ENCODE results near the gene MANF. TPM values are rescaled to one million over a fixed set of nuclear protein-coding genes. Genes with fewer than 3 reads are reported as not detected.

The MANF gene
- total RNA-seq, 3 donors from 2014 or later (not counting 1 experiment from before 2014, with no cell fraction given) = 51.7 to 58.6 (median 58.3) TPM

DNA sequence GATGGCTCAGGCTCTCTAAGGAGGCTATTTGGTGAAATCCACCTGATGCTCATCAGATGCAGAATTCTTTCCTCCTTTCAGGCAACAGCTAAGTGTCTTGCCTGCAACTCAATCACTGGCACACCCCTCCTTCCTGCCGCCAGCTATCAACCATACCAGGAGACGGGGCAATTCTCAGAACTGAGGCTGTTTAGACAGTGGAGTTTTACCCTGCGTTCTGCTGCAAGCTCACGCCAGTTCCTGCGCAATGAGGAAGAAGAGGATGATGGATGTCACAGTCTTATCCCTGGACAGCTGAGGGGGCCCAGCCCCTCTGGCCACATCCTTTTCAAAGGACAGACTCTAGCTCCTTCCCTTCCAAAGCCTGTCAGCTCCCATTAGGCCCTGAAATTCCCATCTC is 7.0 kb upstream of the MANF start:
- WGBS (ENCODE audit: insufficient coverage) = 63% methylated on average over 5 of the region's 5 CpGs
- no peaks in the 10 kb centered on the region for H3K36me3 ChIP-seq (ENCODE audit: control insufficient read depth, insufficient read depth, low read length)
- H3K27me3 ChIP-seq (ENCODE audit: control insufficient read depth, insufficient read depth, low read length) = no peaks in the 10 kb centered on the region
- H3K4me3 Mint-ChIP-seq = no peak overlapping the region
- no peak overlapping the region for H3K27ac Mint-ChIP-seq
- H3K9me3 Mint-ChIP-seq = no peaks in the 10 kb centered on the region
- H3K27ac ChIP-seq (ENCODE audit: low read length) = no peak overlapping the region
- H3K4me1 Mint-ChIP-seq = no peaks in the 10 kb centered on the region
- DNase-seq = no peak
- intact Hi-C loops (cut with micrococcal nuclease) = no loop called here
- peaks cover 0 to 2% of the 10 kb centered on the region in 2 donors for H3K27me3 Mint-ChIP-seq (ENCODE audit: low read depth in 2 of 2)
- no peak overlapping the region for H3K4me3 ChIP-seq (ENCODE audit: low read length)
- no peaks in the 10 kb centered on the region for H3K36me3 Mint-ChIP-seq
- no peaks in the 10 kb centered on the region for H3K9me3 ChIP-seq (ENCODE audit: control insufficient read depth, insufficient read depth, low read length)
- peaks cover 7% of the 10 kb centered on the region for H3K4me1 ChIP-seq (ENCODE audit: control insufficient read depth, insufficient read depth, low read length)
- no peak for TF ChIP-seq CTCF (IDR thresholded peaks at IDR 0.05)
- ATAC-seq = no peak

DNA sequence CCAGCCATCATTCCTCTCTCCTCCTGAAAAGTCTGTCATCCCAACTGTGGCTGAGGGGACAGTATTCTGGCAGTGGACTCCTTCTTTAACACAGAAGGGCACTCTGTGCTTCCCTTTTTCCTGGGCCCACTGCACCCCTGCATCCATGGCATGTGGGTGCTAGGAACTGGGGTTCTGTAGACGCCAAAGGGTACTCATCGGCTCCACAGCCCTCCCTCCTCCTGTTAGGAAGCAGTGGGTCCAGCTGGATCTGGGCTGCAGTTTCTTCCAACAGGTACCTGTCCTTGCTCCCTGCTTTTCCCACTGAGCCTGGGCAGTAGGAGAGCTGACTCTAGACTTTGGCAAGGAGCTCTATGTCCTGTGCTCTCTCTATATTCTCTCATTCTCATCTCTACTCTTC is 6.4 kb upstream of the MANF start:
- peaks cover under 1 to 2% of the 10 kb centered on the region in 2 donors for H3K4me1 Mint-ChIP-seq
- Histone ChIP-seq H3K4me3 (ENCODE audit: low read length) (no peak overlapping the region), H3K36me3 (ENCODE audit: control insufficient read depth, insufficient read depth, low read length) (no peaks in the 10 kb centered on the region), H3K4me1 (ENCODE audit: control insufficient read depth, insufficient read depth, low read length) (peaks cover 7% of the 10 kb centered on the region), H3K9me3 (ENCODE audit: control insufficient read depth, insufficient read depth, low read length) (no peaks in the 10 kb centered on the region), H3K27me3 (ENCODE audit: control insufficient read depth, insufficient read depth, low read length) (no peaks in the 10 kb centered on the region), H3K27ac (ENCODE audit: low read length) (no peak overlapping the region)
- ATAC-seq (no peak), DNase-seq (no peak)
- no peak for TF ChIP-seq CTCF (IDR thresholded peaks at IDR 0.05)
- H3K9me3 Mint-ChIP-seq = no peaks in the 10 kb centered on the region
- no peaks in the 10 kb centered on the region for H3K36me3 Mint-ChIP-seq
- no peak overlapping the region for H3K4me3 Mint-ChIP-seq
- H3K27me3 Mint-ChIP-seq (ENCODE audit: low read depth in 2 of 2) = peaks cover 0 to 2% of the 10 kb centered on the region in 2 donors
- 73% methylated on average over 2 of the region's 2 CpGs for WGBS (ENCODE audit: insufficient coverage)
- intact Hi-C loops (cut with micrococcal nuclease) = no loop called here
- no peak overlapping the region for H3K27ac Mint-ChIP-seq

DNA sequence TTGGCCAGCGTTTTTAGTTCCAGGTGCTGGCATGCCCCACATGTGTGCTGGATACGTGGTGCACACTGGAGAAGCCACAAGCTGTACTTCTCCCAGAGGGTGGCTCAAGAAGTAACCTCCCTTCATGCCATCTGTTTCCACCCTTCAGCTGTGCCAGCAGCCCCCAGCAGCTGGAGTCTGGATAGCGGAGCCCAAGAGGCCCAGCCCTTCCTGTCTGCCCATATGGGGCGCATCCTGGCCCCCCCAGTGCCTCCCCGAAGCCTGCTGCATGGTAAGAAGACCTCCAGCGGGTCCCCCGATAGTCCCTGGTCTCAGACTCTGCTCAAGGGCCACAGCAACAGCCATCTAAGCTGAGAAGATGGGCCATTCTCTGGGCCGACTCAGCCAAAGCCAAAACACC is 5.8 kb upstream of the MANF start:
- no peaks in the 10 kb centered on the region for H3K36me3 Mint-ChIP-seq
- H3K27ac Mint-ChIP-seq = no peak overlapping the region
- TF ChIP-seq CTCF (IDR thresholded peaks at IDR 0.05) = no peak
- H3K27me3 ChIP-seq (ENCODE audit: control insufficient read depth, insufficient read depth, low read length) = no peaks in the 10 kb centered on the region
- 30% methylated on average over 8 of the region's 8 CpGs for WGBS (ENCODE audit: insufficient coverage)
- H3K9me3 ChIP-seq (ENCODE audit: control insufficient read depth, insufficient read depth, low read length) = no peaks in the 10 kb centered on the region
- DNase-seq (no peak), ATAC-seq (no peak)
- H3K36me3 ChIP-seq (ENCODE audit: control insufficient read depth, insufficient read depth, low read length) = no peaks in the 10 kb centered on the region
- no peaks in the 10 kb centered on the region for H3K9me3 Mint-ChIP-seq
- intact Hi-C loops (cut with micrococcal nuclease) = no loop called here
- H3K4me3 ChIP-seq (ENCODE audit: low read length) = no peak overlapping the region
- H3K4me3 Mint-ChIP-seq = no peak overlapping the region
- no peak overlapping the region for H3K27ac ChIP-seq (ENCODE audit: low read length)
- peaks cover 0 to 2% of the 10 kb centered on the region in 2 donors for H3K27me3 Mint-ChIP-seq (ENCODE audit: low read depth in 2 of 2)
- peaks cover 12% of the 10 kb centered on the region for H3K4me1 ChIP-seq (ENCODE audit: control insufficient read depth, insufficient read depth, low read length)
- peaks cover 6 to 8% of the 10 kb centered on the region in 2 donors for H3K4me1 Mint-ChIP-seq

GRCh38 chr3:51379746-51380455 is 5.2 kb upstream of the MANF start:
- H3K4me3 ChIP-seq (ENCODE audit: low read length) = no peak overlapping the region
- intact Hi-C loops (cut with micrococcal nuclease) = loop anchor here (10.0 kb wide), 1 partner anchor 1025 kb away; the partner anchor contains the start of genes CYB561D2, NPRL2 and TMEM115
- no peaks in the 10 kb centered on the region for H3K36me3 ChIP-seq (ENCODE audit: control insufficient read depth, insufficient read depth, low read length)
- H3K36me3 Mint-ChIP-seq = no peaks in the 10 kb centered on the region
- H3K4me1 Mint-ChIP-seq = peaks cover 12 to 14% of the 10 kb centered on the region in 2 donors
- no peaks in the 10 kb centered on the region for H3K9me3 Mint-ChIP-seq
- 56% methylated on average over 8 of the region's 8 CpGs for WGBS (ENCODE audit: insufficient coverage)
- DNase-seq = no peak
- H3K4me3 Mint-ChIP-seq = no peak overlapping the region
- TF ChIP-seq CTCF (IDR thresholded peaks at IDR 0.05) = no peak
- no peaks in the 10 kb centered on the region for H3K9me3 ChIP-seq (ENCODE audit: control insufficient read depth, insufficient read depth, low read length)
- H3K27me3 ChIP-seq (ENCODE audit: control insufficient read depth, insufficient read depth, low read length) = no peaks in the 10 kb centered on the region
- H3K4me1 ChIP-seq (ENCODE audit: control insufficient read depth, insufficient read depth, low read length) = peaks cover 13% of the 10 kb centered on the region
- no peak for ATAC-seq
- no peak overlapping the region for H3K27ac Mint-ChIP-seq
- peaks cover 0 to 2% of the 10 kb centered on the region in 2 donors for H3K27me3 Mint-ChIP-seq (ENCODE audit: low read depth in 2 of 2)
- no peak overlapping the region for H3K27ac ChIP-seq (ENCODE audit: low read length)

All from natural killer cell (primary cell).